Liver (tissue), 3 donors: ENCODE results near the gene DYNLT2.

Source experiments
- FOXA1 ChIP-seq: IDR thresholded peaks from 2 replicates; pipeline ENCODE4 v1.6.1; 2016; ENCODE audit warnings: antibody characterized with exemption
- HNF4A ChIP-seq, 2 donors: conservative IDR thresholded peaks; 2 replicates each; pipeline ENCODE4 v1.6.1; 2016; ENCODE audit warnings: antibody characterized with exemption in 2 of 2, mild to moderate bottlenecking in 2 of 2
- JUND ChIP-seq, 2 donors: IDR thresholded peaks; 2 replicates each; pipeline ENCODE4 v1.6.1; 2016; ENCODE audit warnings: antibody characterized with exemption in 2 of 2
- NR2F2 ChIP-seq: IDR thresholded peaks from 2 replicates; pipeline ENCODE4 v1.6.1; 2016; ENCODE audit warnings: antibody characterized with exemption
- RAD21 ChIP-seq, 2 donors: IDR thresholded peaks; 2 replicates each; pipeline ENCODE4 v1.6.1; 2016; ENCODE audit warnings: antibody characterized with exemption in 2 of 2, mild to moderate bottlenecking in 2 of 2
- SP1 ChIP-seq: IDR thresholded peaks from 2 replicates; pipeline ENCODE4 v1.6.1; 2018; ENCODE audit warnings: antibody characterized with exemption, mild to moderate bottlenecking
- TAF1 ChIP-seq: conservative IDR thresholded peaks from 2 replicates; pipeline ENCODE4 v1.6.1; 2016; ENCODE audit warnings: antibody characterized with exemption, mild to moderate bottlenecking
- YY1 ChIP-seq: IDR thresholded peaks from 2 replicates; pipeline ENCODE4 v1.6.1; 2016; ENCODE audit warnings: antibody characterized with exemption, mild to moderate bottlenecking
- TF ChIP-seq, protein P1 (sequence below): fragments of 150-350 bp; IDR thresholded peaks from 2 replicates; pipeline ENCODE4 v1.5.1; 2017; ENCODE audit warnings: improper control_type of control experiment, low read depth, low read length; ENCODE audit not compliant: missing input control
- TF ChIP-seq, protein P2 (sequence below): IDR thresholded peaks from 2 replicates; pipeline ENCODE4 v1.6.1; 2016; ENCODE audit warnings: antibody characterized with exemption, mild to moderate bottlenecking
- TF ChIP-seq, protein P3 (sequence below): IDR thresholded peaks from 2 replicates; pipeline ENCODE4 v1.6.1; 2016; ENCODE audit warnings: antibody characterized with exemption
- TF ChIP-seq, protein P4 (sequence below): IDR thresholded peaks from 2 replicates; pipeline ENCODE4 v1.6.1; 2016; ENCODE audit warnings: antibody characterized with exemption
- TF ChIP-seq, protein P5 (sequence below): IDR thresholded peaks from 2 replicates; pipeline ENCODE4 v1.6.1; 2016; ENCODE audit warnings: antibody characterized with exemption
- donor health status: healthy.
- donor health status: healthy.

DNA sequence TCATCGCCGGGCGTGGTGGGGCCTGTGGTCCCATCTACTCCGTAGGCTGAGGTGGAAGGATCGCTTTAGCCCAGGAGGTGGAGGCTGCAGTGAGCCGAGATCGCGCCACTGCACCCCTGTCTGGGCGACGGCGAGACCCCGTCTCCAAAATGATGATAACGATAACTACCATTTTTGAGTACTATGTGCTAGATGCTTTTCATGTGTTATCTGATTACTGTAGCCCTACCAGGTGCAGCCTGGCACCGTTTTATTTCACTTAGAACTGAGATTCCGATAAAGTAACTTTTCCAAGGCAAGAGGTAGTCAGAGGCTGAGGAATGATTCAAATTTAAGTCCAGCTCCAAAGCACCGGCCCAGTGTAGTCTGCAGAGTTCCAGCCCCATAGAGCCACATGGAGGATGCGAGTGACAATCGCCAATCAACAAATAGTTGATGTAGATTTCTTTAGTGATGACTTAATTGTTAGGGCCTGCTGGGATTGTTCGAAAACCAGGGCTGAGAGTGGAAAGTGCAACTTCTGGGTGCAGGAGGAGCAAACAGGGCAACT lies 777 bp upstream of the DYNLT2 start:
- TF ChIP-seq RAD21 (IDR thresholded peaks at IDR 0.05): no peak
- TF ChIP-seq, protein P1, sequence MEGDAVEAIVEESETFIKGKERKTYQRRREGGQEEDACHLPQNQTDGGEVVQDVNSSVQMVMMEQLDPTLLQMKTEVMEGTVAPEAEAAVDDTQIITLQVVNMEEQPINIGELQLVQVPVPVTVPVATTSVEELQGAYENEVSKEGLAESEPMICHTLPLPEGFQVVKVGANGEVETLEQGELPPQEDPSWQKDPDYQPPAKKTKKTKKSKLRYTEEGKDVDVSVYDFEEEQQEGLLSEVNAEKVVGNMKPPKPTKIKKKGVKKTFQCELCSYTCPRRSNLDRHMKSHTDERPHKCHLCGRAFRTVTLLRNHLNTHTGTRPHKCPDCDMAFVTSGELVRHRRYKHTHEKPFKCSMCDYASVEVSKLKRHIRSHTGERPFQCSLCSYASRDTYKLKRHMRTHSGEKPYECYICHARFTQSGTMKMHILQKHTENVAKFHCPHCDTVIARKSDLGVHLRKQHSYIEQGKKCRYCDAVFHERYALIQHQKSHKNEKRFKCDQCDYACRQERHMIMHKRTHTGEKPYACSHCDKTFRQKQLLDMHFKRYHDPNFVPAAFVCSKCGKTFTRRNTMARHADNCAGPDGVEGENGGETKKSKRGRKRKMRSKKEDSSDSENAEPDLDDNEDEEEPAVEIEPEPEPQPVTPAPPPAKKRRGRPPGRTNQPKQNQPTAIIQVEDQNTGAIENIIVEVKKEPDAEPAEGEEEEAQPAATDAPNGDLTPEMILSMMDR: no peak
- TF ChIP-seq, protein P2, sequence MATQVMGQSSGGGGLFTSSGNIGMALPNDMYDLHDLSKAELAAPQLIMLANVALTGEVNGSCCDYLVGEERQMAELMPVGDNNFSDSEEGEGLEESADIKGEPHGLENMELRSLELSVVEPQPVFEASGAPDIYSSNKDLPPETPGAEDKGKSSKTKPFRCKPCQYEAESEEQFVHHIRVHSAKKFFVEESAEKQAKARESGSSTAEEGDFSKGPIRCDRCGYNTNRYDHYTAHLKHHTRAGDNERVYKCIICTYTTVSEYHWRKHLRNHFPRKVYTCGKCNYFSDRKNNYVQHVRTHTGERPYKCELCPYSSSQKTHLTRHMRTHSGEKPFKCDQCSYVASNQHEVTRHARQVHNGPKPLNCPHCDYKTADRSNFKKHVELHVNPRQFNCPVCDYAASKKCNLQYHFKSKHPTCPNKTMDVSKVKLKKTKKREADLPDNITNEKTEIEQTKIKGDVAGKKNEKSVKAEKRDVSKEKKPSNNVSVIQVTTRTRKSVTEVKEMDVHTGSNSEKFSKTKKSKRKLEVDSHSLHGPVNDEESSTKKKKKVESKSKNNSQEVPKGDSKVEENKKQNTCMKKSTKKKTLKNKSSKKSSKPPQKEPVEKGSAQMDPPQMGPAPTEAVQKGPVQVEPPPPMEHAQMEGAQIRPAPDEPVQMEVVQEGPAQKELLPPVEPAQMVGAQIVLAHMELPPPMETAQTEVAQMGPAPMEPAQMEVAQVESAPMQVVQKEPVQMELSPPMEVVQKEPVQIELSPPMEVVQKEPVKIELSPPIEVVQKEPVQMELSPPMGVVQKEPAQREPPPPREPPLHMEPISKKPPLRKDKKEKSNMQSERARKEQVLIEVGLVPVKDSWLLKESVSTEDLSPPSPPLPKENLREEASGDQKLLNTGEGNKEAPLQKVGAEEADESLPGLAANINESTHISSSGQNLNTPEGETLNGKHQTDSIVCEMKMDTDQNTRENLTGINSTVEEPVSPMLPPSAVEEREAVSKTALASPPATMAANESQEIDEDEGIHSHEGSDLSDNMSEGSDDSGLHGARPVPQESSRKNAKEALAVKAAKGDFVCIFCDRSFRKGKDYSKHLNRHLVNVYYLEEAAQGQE: no peak
- TF ChIP-seq, protein P3, sequence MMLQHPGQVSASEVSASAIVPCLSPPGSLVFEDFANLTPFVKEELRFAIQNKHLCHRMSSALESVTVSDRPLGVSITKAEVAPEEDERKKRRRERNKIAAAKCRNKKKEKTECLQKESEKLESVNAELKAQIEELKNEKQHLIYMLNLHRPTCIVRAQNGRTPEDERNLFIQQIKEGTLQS: no peak
- TF ChIP-seq TAF1: no peak
- TF ChIP-seq FOXA1: no peak
- TF ChIP-seq SP1: no peak
- no peak for TF ChIP-seq YY1
- TF ChIP-seq HNF4A (conservative IDR thresholded peaks at IDR 0.05): no peak
- TF ChIP-seq JUND (IDR thresholded peaks at IDR 0.05): no peak
- TF ChIP-seq, protein P4, sequence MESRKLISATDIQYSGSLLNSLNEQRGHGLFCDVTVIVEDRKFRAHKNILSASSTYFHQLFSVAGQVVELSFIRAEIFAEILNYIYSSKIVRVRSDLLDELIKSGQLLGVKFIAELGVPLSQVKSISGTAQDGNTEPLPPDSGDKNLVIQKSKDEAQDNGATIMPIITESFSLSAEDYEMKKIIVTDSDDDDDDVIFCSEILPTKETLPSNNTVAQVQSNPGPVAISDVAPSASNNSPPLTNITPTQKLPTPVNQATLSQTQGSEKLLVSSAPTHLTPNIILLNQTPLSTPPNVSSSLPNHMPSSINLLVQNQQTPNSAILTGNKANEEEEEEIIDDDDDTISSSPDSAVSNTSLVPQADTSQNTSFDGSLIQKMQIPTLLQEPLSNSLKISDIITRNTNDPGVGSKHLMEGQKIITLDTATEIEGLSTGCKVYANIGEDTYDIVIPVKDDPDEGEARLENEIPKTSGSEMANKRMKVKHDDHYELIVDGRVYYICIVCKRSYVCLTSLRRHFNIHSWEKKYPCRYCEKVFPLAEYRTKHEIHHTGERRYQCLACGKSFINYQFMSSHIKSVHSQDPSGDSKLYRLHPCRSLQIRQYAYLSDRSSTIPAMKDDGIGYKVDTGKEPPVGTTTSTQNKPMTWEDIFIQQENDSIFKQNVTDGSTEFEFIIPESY: no peak
- TF ChIP-seq, protein P5, sequence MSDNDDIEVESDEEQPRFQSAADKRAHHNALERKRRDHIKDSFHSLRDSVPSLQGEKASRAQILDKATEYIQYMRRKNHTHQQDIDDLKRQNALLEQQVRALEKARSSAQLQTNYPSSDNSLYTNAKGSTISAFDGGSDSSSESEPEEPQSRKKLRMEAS: no peak
- no peak for TF ChIP-seq NR2F2
